ENCODE data around the gene ANKRD9.

Gene ANKRD9

DNA sequence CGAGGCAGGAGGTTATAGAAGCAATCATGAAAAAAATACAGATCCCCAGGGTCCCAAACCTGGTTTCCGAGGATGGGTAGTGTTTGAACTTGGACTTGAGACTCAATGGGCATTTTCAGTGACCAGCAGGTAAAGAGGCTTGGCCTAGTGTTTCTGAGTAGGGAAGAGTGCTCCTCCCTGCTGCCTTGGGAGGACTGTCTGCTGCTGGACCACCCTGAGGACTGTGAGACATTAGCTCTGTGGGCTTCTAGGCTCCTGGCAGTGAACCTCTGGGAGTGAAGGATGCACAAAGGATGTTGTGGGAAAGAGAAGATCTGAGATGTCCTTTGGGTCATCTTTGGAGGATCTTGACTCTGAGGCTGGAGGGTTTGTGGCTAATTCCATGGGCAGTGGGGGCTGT lies 30.5 kb downstream of the ANKRD9 start:
- TF ChIP-seq EZH2phosphoT487 (conservative IDR thresholded peaks at IDR 0.05; ENCODE audit: low read length), result no peak
- TF ChIP-seq, protein P1, sequence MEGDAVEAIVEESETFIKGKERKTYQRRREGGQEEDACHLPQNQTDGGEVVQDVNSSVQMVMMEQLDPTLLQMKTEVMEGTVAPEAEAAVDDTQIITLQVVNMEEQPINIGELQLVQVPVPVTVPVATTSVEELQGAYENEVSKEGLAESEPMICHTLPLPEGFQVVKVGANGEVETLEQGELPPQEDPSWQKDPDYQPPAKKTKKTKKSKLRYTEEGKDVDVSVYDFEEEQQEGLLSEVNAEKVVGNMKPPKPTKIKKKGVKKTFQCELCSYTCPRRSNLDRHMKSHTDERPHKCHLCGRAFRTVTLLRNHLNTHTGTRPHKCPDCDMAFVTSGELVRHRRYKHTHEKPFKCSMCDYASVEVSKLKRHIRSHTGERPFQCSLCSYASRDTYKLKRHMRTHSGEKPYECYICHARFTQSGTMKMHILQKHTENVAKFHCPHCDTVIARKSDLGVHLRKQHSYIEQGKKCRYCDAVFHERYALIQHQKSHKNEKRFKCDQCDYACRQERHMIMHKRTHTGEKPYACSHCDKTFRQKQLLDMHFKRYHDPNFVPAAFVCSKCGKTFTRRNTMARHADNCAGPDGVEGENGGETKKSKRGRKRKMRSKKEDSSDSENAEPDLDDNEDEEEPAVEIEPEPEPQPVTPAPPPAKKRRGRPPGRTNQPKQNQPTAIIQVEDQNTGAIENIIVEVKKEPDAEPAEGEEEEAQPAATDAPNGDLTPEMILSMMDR (IDR thresholded peaks at IDR 0.05; ENCODE audit: insufficient read depth, low read length, poor library complexity, severe bottlenecking), result no peak
- Histone ChIP-seq H3K9ac (ENCODE audit: low read length) (no peak overlapping the region), H3F3A (ENCODE audit: insufficient read depth) (no peaks in the 10 kb centered on the region), H3K9me3 (ENCODE audit: insufficient read depth, low read length) (no peaks in the 10 kb centered on the region), H3K27ac (ENCODE audit: low read depth, low read length) (no peak overlapping the region), H3K36me3 (ENCODE audit: low read length) (no peaks in the 10 kb centered on the region), H3K4me2 (ENCODE audit: low read depth, low read length, poor library complexity, severe bottlenecking) (no peak overlapping the region), H3K27me3 (ENCODE audit: low read length) (no peaks in the 10 kb centered on the region), H3K9me2 (replicated peaks; ENCODE audit: insufficient read depth, low read length) (no peaks in the 10 kb centered on the region), H3K4me3 (ENCODE audit: insufficient read depth, low read length, poor library complexity, severe bottlenecking) (no peak overlapping the region), H3K79me2 (ENCODE audit: insufficient read depth, low read length) (no peaks in the 10 kb centered on the region), H2AFZ (ENCODE audit: low read depth, low read length, severe bottlenecking) (no peak overlapping the region), H4K20me1 (ENCODE audit: low read depth, low read length) (no peaks in the 10 kb centered on the region)

GRCh38 chr14:102474934-102475333 lies 34.6 kb downstream of the ANKRD9 start:
- TF ChIP-seq EZH2phosphoT487 (conservative IDR thresholded peaks at IDR 0.05; ENCODE audit: low read length), result no peak
- TF ChIP-seq, protein P1 (IDR thresholded peaks at IDR 0.05; ENCODE audit: insufficient read depth, low read length, poor library complexity, severe bottlenecking), result no peak
- Histone ChIP-seq H3K36me3 (ENCODE audit: low read length) (no peaks in the 10 kb centered on the region), H4K20me1 (ENCODE audit: low read depth, low read length) (no peaks in the 10 kb centered on the region), H3K27ac (ENCODE audit: low read depth, low read length) (no peak overlapping the region), H3K27me3 (ENCODE audit: low read length) (no peaks in the 10 kb centered on the region), H3K9ac (ENCODE audit: low read length) (no peak overlapping the region), H3K4me2 (ENCODE audit: low read depth, low read length, poor library complexity, severe bottlenecking) (no peak overlapping the region), H3F3A (ENCODE audit: insufficient read depth) (no peaks in the 10 kb centered on the region), H3K79me2 (ENCODE audit: insufficient read depth, low read length) (no peaks in the 10 kb centered on the region), H3K9me3 (ENCODE audit: insufficient read depth, low read length) (no peaks in the 10 kb centered on the region), H3K9me2 (replicated peaks; ENCODE audit: insufficient read depth, low read length) (no peaks in the 10 kb centered on the region), H2AFZ (ENCODE audit: low read depth, low read length, severe bottlenecking) (no peak overlapping the region), H3K4me3 (ENCODE audit: insufficient read depth, low read length, poor library complexity, severe bottlenecking) (no peak overlapping the region)

DNA sequence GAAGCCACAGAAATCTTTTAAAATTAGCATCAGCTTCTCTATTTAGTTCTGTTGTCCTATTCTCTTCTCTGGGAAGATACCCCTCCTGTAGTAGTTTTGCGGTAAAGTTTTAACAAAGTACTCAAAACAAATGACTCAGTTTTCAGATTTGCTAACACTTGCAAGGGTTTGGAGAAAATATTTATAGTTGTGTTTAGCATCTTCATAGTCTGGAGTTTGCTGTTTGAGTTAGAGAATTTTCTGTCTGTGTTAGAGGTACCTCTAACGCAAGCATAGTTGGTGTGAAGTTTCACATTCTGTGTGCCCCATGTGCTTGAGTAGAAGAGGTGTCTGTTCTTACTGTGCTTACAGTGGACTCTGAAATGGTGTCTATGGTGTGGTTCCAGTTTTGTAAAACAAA lies 36.0 kb downstream of the ANKRD9 start:
- H3K9ac ChIP-seq (ENCODE audit: low read length), result no peak overlapping the region
- H3K4me3 ChIP-seq (ENCODE audit: insufficient read depth, low read length, poor library complexity, severe bottlenecking), result no peak overlapping the region
- no peak overlapping the region for H3K4me2 ChIP-seq (ENCODE audit: low read depth, low read length, poor library complexity, severe bottlenecking)
- H3K36me3 ChIP-seq (ENCODE audit: low read length), result no peaks in the 10 kb centered on the region
- no peaks in the 10 kb centered on the region for H3K27me3 ChIP-seq (ENCODE audit: low read length)
- no peaks in the 10 kb centered on the region for H3K79me2 ChIP-seq (ENCODE audit: insufficient read depth, low read length)
- H4K20me1 ChIP-seq (ENCODE audit: low read depth, low read length), result no peaks in the 10 kb centered on the region
- no peaks in the 10 kb centered on the region for H3K9me3 ChIP-seq (ENCODE audit: insufficient read depth, low read length)
- H3K27ac ChIP-seq (ENCODE audit: low read depth, low read length), result no peak overlapping the region
- no peaks in the 10 kb centered on the region for H3K9me2 ChIP-seq (replicated peaks; ENCODE audit: insufficient read depth, low read length)
- H3F3A ChIP-seq (ENCODE audit: insufficient read depth), result no peaks in the 10 kb centered on the region
- H2AFZ ChIP-seq (ENCODE audit: low read depth, low read length, severe bottlenecking), result no peak overlapping the region
- TF ChIP-seq, protein P1 (IDR thresholded peaks at IDR 0.05; ENCODE audit: insufficient read depth, low read length, poor library complexity, severe bottlenecking), result no peak
- TF ChIP-seq EZH2phosphoT487 (conservative IDR thresholded peaks at IDR 0.05; ENCODE audit: low read length), result no peak

- H3F3A ChIP-seq (ENCODE audit: insufficient read depth), result no peaks in the 10 kb centered on the region
- H3K9me2 ChIP-seq (replicated peaks; ENCODE audit: insufficient read depth, low read length), result no peaks in the 10 kb centered on the region
- H3K9ac ChIP-seq (ENCODE audit: low read length), result no peak overlapping the region
- TF ChIP-seq, protein P1 (IDR thresholded peaks at IDR 0.05; ENCODE audit: insufficient read depth, low read length, poor library complexity, severe bottlenecking), result no peak
- no peak for TF ChIP-seq EZH2phosphoT487 (conservative IDR thresholded peaks at IDR 0.05; ENCODE audit: low read length)
- no peaks in the 10 kb centered on the region for H3K36me3 ChIP-seq (ENCODE audit: low read length)
- no peak overlapping the region for H3K4me3 ChIP-seq (ENCODE audit: insufficient read depth, low read length, poor library complexity, severe bottlenecking)
- H3K27me3 ChIP-seq (ENCODE audit: low read length), result no peaks in the 10 kb centered on the region
- no peaks in the 10 kb centered on the region for H4K20me1 ChIP-seq (ENCODE audit: low read depth, low read length)
- H3K4me2 ChIP-seq (ENCODE audit: low read depth, low read length, poor library complexity, severe bottlenecking), result no peak overlapping the region
- H3K27ac ChIP-seq (ENCODE audit: low read depth, low read length), result no peak overlapping the region
- no peaks in the 10 kb centered on the region for H3K9me3 ChIP-seq (ENCODE audit: insufficient read depth, low read length)
- no peaks in the 10 kb centered on the region for H3K79me2 ChIP-seq (ENCODE audit: insufficient read depth, low read length)
- no peak overlapping the region for H2AFZ ChIP-seq (ENCODE audit: low read depth, low read length, severe bottlenecking)
Observed at GRCh38 chr14:102472791-102473150, 36.8 kb downstream of the ANKRD9 start.

Data from SU-DHL-6 (cell line).